HG03066 (cell line): Measurements from ENCODE around the gene MYOF.
"Not testable (repeated sequence)": the region's sequence is repeated elsewhere in the genome, so short reads cannot be mapped to it uniquely, and the experiment has no call there.

Source experiments
- ATAC-seq: cut with Tn5 transposase; IDR thresholded peaks from one replicate; pipeline ENCODE4 v1.9.1; 2021; ENCODE audit warnings: low read depth; ENCODE audit not compliant: unreplicated experiment

MYOF gene

GRCh38 chr10:93434991-93435491 is 47.1 kb downstream of the MYOF start:
- no peak for ATAC-seq

DNA sequence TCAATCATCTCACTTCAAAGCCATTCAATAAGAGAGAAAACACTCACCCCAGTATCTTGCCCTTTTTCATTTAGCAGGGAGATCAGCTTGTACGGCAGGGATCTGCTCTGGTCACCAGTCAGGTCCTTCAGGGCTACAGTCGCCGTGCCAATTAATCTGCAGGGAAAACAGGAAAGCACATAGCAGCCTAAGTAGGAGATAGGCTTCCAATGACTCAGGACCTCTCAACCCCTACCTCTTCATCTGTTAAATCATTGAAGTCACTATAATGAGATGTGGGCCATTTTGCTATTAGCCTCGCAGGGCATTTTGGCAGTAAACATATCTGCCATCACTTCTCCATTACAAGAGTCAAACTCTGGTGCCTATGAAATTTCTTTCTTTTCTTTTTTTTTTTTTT is 50.8 kb downstream of the MYOF start:
- no peak for ATAC-seq

DNA sequence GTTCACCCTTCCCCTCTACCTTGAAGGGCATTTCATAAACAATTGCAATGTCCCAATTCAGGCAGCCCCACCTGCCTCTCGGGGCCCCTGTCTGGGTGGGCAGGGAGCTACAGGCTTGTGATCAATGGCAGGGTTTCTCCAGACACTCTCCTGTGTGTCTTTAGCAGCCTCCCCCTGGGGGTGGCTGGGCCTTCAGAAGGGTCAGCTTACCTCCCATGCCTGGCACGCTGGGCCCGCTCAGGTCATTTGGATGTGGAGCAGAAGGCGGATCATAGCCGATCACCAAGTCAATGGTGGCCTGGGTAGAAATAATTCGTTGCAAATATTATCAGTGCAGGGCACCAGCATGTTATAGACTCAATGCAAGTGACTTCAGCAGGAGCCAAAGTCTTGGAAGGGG is 56.3 kb downstream of the MYOF start:
- ATAC-seq, result no peak

GRCh38 chr10:93422118-93422517 is 60.0 kb downstream of the MYOF start:
- ATAC-seq, result no peak

- no peak for ATAC-seq
Measured at GRCh38 chr10:93420944-93421825, 60.9 kb downstream of the MYOF start.

- ATAC-seq, result no peak
Measured at GRCh38 chr10:93420091-93420490, 62.0 kb downstream of the MYOF start.

DNA sequence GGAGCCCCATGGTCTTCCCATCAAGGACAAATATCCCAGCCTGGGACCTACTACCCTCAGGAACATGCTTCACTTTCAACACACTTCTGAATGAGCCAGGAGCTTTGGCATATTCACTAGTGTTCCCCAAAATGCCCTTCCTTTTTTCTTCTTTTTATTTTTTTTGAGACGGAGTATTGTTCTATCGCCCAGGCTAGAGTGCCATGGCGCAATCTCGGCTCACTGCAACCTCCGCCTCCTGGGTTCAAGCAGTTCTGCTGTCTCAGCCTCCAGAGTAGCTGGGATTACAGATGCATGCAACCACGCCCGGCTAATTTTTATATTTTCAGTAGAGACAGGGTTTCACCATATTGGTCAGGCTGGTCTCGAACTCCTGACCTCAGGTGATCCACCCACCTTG is 63.1 kb downstream of the MYOF start:
- ATAC-seq, result not testable (repeated sequence)

DNA sequence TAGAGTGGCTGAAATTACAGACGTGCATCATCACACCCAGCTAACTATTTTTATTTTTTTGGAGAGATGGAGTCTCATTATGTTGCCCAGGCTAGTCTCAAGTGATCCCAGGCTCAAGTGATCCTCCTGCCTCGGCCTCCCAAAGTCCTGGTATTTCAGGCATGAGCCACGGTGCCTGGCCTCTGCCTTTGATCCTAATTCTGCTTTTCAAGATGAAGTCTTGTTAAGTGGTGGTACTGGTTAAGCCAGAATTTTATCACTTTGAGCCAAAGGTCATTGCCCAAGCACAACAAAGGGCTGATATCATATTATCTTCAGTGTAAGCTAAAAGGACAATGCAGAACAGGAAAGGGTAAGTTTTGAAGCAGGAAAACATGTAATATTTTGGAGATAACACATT is 64.2 kb downstream of the MYOF start:
- no peak for ATAC-seq

- ATAC-seq, result no peak
Measured at GRCh38 chr10:93417266-93417665, 64.9 kb downstream of the MYOF start.

GRCh38 chr10:93416824-93417223 is 65.3 kb downstream of the MYOF start:
- no peak for ATAC-seq

- ATAC-seq, result no peak
Measured at GRCh38 chr10:93415693-93416092, 66.4 kb downstream of the MYOF start.

DNA sequence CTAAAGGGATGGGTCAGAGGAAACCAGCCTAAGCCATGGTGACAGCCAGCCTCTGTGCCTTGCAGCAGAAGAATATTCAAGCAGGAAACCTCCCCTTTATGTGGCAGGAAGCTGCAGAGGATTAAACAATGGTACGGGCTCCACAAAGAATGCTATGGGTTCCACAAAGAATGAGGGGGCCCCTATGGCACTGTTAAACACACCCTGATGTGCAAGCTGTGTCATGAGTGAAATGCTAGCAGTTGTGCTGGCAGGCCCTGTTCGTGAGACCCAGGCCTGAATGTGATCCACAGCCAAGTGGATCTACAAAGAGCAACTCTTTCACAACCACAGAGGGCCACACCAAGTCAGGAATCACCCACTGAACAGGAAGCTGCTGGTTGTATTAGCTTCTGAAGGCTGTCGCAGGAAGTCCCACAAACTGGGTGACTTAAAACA is 68.9 kb downstream of the MYOF start:
- ATAC-seq, result no peak

- no peak for ATAC-seq
Measured at GRCh38 chr10:93412801-93413200, 69.3 kb downstream of the MYOF start.

DNA sequence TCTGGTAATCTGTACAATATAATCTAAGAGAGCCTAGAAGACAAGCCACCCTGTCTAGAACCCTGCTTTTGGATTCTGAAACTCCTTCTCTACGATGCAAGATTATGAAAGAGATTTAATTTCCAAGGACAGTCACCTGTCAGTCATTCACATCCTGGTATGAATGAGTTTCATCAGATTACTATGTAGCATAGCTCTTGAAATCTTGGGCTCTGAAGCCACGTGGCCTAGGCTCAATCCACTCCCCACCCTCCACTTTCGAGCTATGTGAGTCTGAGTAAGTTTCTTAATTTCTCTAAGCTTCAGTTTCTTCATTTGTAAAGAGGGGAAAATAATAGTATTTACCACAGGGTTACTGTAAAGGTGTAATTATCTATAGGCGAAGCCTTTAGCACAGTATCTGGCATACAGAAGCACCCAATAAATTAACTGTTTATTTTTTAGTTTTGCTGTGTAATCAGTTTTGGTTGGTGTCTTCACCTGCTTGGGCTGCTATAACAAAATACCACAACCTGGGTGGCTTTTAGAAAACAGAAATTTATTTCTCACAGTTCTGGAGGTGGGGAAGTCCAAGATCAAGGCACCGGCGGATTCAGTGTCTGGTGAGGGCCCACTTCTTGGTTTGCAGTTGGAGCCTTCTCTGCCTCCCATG is 71.3 kb downstream of the MYOF start:
- no peak for ATAC-seq

DNA sequence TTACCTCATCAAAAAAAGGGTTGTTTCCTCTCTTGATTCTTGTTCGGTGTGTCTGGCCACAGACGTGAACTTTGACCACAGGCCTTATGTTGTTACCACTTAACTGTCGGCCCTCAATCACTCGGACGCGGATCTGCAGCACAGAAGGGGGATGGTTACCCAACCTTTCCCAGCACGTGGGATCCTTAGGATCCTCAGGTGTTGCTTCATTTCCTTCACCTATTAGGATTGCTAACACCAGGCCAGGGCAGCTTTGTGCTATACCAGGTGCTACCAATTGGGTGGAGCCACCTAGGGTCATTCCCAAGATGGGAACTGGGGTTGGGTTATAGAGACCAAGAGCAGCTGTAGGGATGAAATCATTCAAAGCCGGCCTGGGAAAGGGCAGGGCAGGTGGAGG is 73.4 kb downstream of the MYOF start:
- no peak for ATAC-seq

- no peak for ATAC-seq
Measured at GRCh38 chr10:93406364-93407145, 75.6 kb downstream of the MYOF start.

DNA sequence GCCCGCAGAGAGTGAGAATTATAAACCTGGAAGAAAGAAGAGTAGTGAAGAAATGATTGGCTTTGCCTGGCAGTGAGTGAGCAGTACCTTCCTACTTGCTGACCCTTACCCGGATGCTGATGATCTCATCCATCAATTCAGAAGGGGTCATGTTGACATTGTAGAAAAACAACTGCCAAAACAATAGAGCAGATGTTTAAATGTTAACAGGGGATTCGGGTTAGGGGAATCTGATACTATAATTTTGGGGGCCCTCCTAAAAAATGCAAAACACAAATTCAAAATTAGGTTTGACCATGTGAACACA is 78.1 kb downstream of the MYOF start:
- ATAC-seq, result no peak

DNA sequence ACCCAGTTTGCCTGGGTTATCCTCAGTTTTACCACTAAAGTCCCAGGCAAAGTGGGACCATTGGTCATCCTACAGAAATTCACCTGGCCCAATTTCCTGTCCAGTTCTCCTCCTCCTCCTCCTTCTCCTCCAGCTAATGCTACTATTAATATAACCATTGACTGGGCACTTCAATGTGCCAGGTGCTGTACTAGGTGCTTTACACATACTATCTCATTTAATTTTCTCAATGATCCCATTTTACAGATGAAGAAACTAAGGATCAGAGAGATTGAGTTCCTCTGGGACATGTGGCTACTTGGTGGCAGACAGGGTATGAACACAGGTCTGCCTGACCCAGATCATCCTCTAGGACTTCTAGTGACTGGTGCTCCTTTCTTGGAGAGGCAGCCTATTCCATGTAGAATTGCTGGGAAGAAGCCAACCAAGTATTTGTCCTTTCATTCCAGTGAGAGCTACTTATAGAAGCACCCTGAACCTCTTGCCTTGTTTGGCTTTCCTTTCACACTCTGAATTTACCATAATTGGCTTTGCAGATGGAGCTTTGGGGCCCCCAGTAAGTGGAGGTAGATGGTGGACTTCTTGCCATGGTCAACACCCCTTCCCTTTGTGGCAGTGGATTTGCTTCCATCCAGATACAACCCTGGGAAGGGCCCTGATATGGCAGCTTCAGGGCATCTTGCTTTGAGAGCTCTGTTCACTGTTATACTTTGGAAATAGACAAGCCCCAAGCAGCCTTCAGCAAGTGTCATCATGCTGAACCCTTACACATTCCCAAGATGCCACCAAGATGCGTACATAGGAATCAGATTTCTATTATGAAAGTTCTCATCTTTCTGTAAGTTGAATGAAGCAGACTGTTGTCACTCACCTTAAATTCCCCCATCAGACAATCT is 78.7 kb downstream of the MYOF start:
- ATAC-seq, result no peak

DNA sequence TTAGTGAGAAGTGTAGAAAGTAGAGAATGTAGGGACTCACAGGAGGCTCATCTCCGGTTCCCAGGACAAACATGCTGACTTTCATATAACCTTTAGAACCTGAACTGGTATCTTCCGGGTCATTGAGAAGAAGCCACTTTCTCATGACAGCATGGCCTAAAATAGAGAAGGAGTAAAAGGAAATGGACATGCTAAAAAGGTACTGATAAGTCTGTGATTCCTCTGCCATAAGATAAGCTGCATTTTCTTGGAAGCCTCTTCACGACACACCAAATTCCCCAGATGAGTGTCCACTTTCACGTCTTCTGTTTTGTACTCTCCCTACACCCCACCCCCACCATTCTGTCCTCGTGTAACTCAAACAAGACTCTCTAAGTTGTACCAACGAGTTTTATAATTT is 79.9 kb downstream of the MYOF start:
- no peak for ATAC-seq

DNA sequence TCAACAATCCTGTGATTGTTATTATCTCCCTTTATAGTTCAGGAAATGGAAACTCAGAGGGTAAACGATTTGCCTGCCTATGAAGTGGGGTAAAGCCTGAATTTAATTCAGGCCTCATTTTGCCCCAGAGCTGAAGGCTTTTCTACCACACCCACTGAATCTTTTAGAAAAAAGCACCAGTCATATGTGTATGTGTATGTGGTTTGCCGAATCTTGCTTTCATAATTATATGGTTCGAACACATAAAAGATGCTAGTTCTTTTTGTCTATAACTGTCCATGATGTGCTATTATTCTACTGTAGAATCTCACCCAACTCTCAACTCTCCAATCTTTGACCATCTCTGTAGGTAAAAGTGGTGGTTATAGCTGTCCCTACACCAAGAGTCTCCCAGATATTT is 83.6 kb downstream of the MYOF start:
- ATAC-seq, result no peak
